GM19397 (cell line): ENCODE measurements around the gene PPP2R3A.

Source experiments
- ATAC-seq: cut with Tn5 transposase; IDR thresholded peaks from one replicate; pipeline ENCODE4 v1.9.1; 2021; ENCODE audit warnings: mild to moderate bottlenecking, moderate library complexity; ENCODE audit not compliant: unreplicated experiment

The PPP2R3A gene

GRCh38 chr3:136192831-136193230 is 227.3 kb downstream of the PPP2R3A start:
- ATAC-seq, result no peak

GRCh38 chr3:136193278-136194054 is 227.9 kb downstream of the PPP2R3A start:
- no peak for ATAC-seq

- ATAC-seq, result no peak
These were observed 229.1 kb downstream of the PPP2R3A start for GRCh38 chr3:136194409-136195257.

DNA sequence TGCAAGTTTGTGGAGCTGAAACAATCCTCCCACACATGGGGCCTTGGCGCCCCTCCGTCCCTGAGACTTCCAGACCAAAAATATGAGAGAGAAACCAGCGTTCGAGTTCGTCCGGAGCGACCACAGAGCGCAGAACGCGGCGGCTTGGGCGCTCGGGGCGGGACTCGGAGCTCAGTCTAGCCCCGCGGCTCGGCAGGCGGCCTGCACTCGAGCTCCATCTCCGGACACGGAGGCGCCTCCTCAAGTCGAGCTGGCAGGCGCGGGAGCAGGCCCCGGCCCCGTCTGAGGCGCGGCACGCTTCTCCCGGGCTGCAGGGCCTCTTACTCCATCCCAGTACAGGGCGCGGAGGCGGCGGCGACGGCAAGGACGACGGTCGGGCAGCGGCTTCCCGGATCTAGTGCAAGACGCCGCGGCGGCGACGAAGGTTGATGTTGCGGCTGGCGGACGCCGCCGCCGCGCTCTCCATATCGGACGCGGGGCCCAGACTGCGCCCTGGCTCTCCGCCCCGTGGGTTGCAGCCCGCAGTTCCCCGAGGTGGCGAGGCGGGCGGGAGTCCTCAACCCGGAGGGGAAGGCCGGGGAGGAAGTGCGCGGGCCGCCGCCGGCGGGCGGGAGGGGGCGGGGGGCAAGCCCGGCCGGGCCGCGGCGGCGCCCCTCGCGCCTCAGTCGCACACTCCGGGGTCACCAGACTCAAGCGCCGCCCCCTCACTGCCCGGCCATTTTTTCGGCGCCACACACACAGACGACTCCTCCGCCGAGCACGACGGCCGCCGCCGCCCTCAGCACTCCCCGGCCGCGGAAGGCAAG is 229.9 kb downstream of the PPP2R3A start:
- peak; percentile 41 for ATAC-seq

DNA sequence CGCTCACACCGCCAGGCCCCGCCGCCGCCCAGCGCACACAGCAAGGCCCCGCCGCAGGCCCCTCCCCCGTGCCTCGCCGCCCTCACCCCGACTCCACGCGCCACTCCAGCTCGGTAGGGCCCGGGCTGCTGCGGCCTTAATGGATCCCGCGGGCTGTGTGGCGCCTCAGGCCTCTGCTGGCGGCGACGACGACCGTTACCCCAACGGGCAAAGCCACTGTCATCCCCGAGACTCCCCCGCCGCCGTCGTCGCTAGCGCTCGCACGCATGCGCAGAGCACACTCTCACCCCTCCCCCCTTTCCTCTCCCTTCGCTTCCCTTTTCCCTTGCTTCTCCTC is 230.5 kb downstream of the PPP2R3A start, which contains the start of gene MSL2:
Gene MSL2 (minus strand): TSS at position 272 of the 337 bp plus-strand sequence. CDS start 1,222 bp downstream, outside the sequence.
- ATAC-seq, result no peak

GRCh38 chr3:136196401-136197158 is 231.1 kb downstream of the PPP2R3A start:
- peak; percentile 71 for ATAC-seq

DNA sequence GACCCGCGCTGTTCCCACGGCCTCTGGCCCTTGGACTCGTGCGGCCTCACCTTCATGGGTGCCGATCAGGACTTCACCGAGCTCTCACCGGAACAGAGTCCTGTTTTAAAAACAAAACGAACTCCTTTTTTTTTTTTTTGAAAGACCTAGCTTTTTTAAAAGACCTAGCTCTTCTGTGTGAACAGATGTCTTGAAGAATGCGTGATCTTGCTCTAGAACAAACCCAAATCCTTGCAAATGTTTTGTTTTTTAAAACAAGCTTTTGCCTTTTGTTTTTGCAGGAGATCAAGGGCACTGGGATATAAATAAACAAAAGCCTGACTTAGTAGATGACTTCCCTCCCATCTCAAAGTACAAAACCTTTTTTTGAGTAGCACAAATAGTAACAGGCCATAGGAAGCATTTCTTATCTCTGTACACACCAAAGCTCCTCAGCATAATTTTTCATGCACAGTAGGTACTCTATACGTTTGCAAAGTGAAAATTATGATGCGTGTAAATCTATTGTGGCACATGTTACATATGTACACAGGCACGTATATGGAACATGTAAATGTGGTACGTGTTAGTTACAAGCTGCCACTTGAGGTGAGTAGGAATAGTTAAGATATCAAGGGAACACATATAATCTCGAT is 231.7 kb downstream of the PPP2R3A start:
- ATAC-seq, result no peak
